HepG2 (cell line): Measurements from ENCODE around the gene VPS11. TPM values are rescaled to one million over a fixed set of nuclear protein-coding genes. Genes with fewer than 3 reads are reported as not detected.
A peak's percentile ranks its signal among the peaks of the same experiment; 100 is the strongest.

Experiments used
- AGO1 ChIP-seq: fragments of 200-400 bp; formaldehyde crosslinking; IDR thresholded peaks from 2 replicates; pipeline ENCODE4 v1.6.1; 2017; ENCODE audit warnings: mild to moderate bottlenecking, low read depth, low read length, moderate library complexity; ENCODE audit not compliant: poor library complexity, severe bottlenecking
- BHLHE40 ChIP-seq: IDR thresholded peaks from 2 replicates; pipeline ENCODE4 v1.6.1; 2011; ENCODE audit warnings: low read length, improper control_type of control experiment
- HIVEP1 ChIP-seq: sonication (generic); formaldehyde crosslinking; IDR thresholded peaks from 2 replicates; pipeline ENCODE4 v1.4.0; 2020; ENCODE audit warnings: mild to moderate bottlenecking, missing genetic modification reagents
- IKZF4 ChIP-seq: sonication (generic); formaldehyde crosslinking; IDR thresholded peaks from 2 replicates; pipeline ENCODE4 v1.5.1; 2020; ENCODE audit warnings: borderline replicate concordance, mild to moderate bottlenecking, low read depth, missing genetic modification reagents; ENCODE audit errors: not compliant biosample characterization
- SMARCC2 ChIP-seq: fragments of 450-650 bp; IDR thresholded peaks from 2 replicates; pipeline ENCODE4 v1.6.1; 2017; ENCODE audit warnings: antibody characterized with exemption, mild to moderate bottlenecking
- ZFP82 ChIP-seq: sonication (generic); formaldehyde crosslinking; IDR thresholded peaks from 2 replicates; pipeline ENCODE4 v1.5.1; 2020; ENCODE audit warnings: mild to moderate bottlenecking, missing genetic modification reagents, borderline replicate concordance
- polyA plus RNA-seq, 8 experiments: library from polyadenylated mRNA; depleted of rRNA in 3 of 8; stranded (reverse) in 7 of 8; unstranded in 1 of 8; fragments of >200 nt; fragmentation: Illumina TruSeq in 4 of 8; extraction: Trizol in 4 of 8; gene quantifications; 2 replicates each; pipeline versions ENCODE4 v1.2.1 to v1.2.3, GENCODE V29; 2011 to 2016; ENCODE audit warnings: low read depth in 4 of 8, missing spikeins in 1 of 8, mixed read lengths in 1 of 8; ENCODE audit not compliant: insufficient read depth in 1 of 8
- total RNA-seq, 5 experiments: library from RNA; depleted of rRNA; stranded (reverse); fragments of >200 nt; fragmentation: Illumina TruSeq; extraction: Trizol; gene quantifications; 2 replicates each; pipeline ENCODE4 v1.2.3, GENCODE V29; 2016; ENCODE audit warnings: low read depth in 1 of 5
- TF ChIP-seq, protein P1 (sequence below): sonication (generic); formaldehyde crosslinking; IDR thresholded peaks from 2 replicates; pipeline ENCODE4 v1.8.0; 2022; ENCODE audit warnings: missing genetic modification reagents, low read depth, mild to moderate bottlenecking, borderline replicate concordance
- TF ChIP-seq, protein P2 (sequence below): sonication (generic); formaldehyde crosslinking; IDR thresholded peaks from 2 replicates; pipeline ENCODE4 v1.4.0; 2020; ENCODE audit warnings: missing genetic modification reagents
- TF ChIP-seq, protein P3 (sequence below): sonication (generic); formaldehyde crosslinking; IDR thresholded peaks from 2 replicates; pipeline ENCODE4 v1.9.0; 2021; ENCODE audit warnings: missing genetic modification reagents, mild to moderate bottlenecking, borderline replicate concordance
- TF ChIP-seq, protein P4 (sequence below): sonication (generic); formaldehyde crosslinking; IDR thresholded peaks from 2 replicates; pipeline ENCODE4 v1.8.1; 2023; ENCODE audit warnings: mild to moderate bottlenecking, missing genetic modification reagents
- TF ChIP-seq, protein P5 (sequence below): sonication (generic); formaldehyde crosslinking; IDR thresholded peaks from 2 replicates; pipeline ENCODE4 v1.4.0; 2020; ENCODE audit warnings: mild to moderate bottlenecking, missing genetic modification reagents, borderline replicate concordance
- TF ChIP-seq, protein P6 (sequence below): sonication (generic); formaldehyde crosslinking; IDR thresholded peaks from 2 replicates; pipeline ENCODE4 v1.5.0; 2020; ENCODE audit warnings: missing genetic modification reagents

The VPS11 gene
- total and polyA plus RNA-seq, 2 of the 13 experiments (the other 11 are each of a cell fraction or from before 2014, with no cell fraction given): 13.7 to 21.6 TPM

DNA sequence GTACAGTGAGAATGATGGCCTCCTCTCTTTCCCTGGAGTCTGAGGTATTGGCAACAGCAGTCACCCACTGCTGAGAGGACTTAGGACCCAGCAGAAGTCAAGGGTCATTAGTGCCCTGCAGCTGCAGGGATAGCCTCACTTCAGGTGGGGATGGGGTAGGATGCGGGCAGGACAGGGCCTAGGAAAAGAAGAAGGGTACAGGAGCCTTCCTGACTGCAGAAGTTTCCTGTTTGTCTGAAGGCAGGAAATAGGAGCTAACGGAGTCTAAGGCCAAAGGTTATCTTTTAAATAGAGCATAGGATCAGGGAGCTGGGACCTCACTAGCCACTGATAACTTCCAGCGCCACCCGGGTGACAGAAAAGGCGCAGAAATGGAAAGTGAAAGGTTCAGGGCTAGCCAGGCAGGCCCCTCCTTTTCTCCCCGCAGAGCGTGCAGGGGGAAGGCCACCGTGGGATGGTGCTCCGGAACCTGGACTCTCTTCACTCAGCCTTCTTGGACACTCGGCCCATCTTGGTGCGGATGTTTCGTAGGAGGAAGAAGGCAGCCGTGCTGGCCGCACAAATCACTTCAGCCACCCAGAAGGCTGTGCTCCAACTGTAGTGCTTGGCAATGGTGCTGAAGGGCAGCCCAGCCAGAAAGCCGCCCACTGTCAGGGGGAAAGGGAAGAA is 43.1 kb upstream of the VPS11 start (continued):
- TF ChIP-seq, protein P1, sequence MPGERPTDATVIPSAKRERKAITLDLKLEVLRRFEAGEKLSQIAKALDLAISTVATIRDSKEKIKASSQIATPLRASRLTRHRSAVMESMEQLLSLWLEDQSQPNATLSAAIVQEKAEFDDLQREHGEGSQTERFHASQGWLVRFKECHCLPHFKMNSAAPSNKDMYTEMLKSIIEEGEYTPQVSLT (CRISPR knock-in tag): no peak
- TF ChIP-seq, protein P2, sequence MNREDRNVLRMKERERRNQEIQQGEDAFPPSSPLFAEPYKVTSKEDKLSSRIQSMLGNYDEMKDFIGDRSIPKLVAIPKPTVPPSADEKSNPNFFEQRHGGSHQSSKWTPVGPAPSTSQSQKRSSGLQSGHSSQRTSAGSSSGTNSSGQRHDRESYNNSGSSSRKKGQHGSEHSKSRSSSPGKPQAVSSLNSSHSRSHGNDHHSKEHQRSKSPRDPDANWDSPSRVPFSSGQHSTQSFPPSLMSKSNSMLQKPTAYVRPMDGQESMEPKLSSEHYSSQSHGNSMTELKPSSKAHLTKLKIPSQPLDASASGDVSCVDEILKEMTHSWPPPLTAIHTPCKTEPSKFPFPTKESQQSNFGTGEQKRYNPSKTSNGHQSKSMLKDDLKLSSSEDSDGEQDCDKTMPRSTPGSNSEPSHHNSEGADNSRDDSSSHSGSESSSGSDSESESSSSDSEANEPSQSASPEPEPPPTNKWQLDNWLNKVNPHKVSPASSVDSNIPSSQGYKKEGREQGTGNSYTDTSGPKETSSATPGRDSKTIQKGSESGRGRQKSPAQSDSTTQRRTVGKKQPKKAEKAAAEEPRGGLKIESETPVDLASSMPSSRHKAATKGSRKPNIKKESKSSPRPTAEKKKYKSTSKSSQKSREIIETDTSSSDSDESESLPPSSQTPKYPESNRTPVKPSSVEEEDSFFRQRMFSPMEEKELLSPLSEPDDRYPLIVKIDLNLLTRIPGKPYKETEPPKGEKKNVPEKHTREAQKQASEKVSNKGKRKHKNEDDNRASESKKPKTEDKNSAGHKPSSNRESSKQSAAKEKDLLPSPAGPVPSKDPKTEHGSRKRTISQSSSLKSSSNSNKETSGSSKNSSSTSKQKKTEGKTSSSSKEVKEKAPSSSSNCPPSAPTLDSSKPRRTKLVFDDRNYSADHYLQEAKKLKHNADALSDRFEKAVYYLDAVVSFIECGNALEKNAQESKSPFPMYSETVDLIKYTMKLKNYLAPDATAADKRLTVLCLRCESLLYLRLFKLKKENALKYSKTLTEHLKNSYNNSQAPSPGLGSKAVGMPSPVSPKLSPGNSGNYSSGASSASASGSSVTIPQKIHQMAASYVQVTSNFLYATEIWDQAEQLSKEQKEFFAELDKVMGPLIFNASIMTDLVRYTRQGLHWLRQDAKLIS: no peak
- TF ChIP-seq, protein P3, sequence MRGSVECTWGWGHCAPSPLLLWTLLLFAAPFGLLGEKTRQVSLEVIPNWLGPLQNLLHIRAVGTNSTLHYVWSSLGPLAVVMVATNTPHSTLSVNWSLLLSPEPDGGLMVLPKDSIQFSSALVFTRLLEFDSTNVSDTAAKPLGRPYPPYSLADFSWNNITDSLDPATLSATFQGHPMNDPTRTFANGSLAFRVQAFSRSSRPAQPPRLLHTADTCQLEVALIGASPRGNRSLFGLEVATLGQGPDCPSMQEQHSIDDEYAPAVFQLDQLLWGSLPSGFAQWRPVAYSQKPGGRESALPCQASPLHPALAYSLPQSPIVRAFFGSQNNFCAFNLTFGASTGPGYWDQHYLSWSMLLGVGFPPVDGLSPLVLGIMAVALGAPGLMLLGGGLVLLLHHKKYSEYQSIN: no peak
- TF ChIP-seq, protein P4, sequence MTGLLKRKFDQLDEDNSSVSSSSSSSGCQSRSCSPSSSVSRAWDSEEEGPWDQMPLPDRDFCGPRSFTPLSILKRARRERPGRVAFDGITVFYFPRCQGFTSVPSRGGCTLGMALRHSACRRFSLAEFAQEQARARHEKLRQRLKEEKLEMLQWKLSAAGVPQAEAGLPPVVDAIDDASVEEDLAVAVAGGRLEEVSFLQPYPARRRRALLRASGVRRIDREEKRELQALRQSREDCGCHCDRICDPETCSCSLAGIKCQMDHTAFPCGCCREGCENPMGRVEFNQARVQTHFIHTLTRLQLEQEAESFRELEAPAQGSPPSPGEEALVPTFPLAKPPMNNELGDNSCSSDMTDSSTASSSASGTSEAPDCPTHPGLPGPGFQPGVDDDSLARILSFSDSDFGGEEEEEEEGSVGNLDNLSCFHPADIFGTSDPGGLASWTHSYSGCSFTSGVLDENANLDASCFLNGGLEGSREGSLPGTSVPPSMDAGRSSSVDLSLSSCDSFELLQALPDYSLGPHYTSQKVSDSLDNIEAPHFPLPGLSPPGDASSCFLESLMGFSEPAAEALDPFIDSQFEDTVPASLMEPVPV (CRISPR knock-in tag): no peak
- TF ChIP-seq IKZF4 (CRISPR knock-in tag) (no peak), HIVEP1 (CRISPR knock-in tag) (no peak), ZFP82 (CRISPR knock-in tag) (no peak), BHLHE40 (no peak), AGO1 (peak; percentile 34), SMARCC2 (no peak)
- TF ChIP-seq, protein P5, sequence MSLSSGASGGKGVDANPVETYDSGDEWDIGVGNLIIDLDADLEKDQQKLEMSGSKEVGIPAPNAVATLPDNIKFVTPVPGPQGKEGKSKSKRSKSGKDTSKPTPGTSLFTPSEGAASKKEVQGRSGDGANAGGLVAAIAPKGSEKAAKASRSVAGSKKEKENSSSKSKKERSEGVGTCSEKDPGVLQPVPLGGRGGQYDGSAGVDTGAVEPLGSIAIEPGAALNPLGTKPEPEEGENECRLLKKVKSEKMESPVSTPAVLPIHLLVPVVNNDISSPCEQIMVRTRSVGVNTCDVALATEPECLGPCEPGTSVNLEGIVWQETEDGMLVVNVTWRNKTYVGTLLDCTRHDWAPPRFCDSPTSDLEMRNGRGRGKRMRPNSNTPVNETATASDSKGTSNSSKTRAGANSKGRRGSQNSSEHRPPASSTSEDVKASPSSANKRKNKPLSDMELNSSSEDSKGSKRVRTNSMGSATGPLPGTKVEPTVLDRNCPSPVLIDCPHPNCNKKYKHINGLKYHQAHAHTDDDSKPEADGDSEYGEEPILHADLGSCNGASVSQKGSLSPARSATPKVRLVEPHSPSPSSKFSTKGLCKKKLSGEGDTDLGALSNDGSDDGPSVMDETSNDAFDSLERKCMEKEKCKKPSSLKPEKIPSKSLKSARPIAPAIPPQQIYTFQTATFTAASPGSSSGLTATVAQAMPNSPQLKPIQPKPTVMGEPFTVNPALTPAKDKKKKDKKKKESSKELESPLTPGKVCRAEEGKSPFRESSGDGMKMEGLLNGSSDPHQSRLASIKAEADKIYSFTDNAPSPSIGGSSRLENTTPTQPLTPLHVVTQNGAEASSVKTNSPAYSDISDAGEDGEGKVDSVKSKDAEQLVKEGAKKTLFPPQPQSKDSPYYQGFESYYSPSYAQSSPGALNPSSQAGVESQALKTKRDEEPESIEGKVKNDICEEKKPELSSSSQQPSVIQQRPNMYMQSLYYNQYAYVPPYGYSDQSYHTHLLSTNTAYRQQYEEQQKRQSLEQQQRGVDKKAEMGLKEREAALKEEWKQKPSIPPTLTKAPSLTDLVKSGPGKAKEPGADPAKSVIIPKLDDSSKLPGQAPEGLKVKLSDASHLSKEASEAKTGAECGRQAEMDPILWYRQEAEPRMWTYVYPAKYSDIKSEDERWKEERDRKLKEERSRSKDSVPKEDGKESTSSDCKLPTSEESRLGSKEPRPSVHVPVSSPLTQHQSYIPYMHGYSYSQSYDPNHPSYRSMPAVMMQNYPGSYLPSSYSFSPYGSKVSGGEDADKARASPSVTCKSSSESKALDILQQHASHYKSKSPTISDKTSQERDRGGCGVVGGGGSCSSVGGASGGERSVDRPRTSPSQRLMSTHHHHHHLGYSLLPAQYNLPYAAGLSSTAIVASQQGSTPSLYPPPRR (CRISPR knock-in tag): peak; percentile 57; the same call in 1 of the 2 replicates
- TF ChIP-seq, protein P6, sequence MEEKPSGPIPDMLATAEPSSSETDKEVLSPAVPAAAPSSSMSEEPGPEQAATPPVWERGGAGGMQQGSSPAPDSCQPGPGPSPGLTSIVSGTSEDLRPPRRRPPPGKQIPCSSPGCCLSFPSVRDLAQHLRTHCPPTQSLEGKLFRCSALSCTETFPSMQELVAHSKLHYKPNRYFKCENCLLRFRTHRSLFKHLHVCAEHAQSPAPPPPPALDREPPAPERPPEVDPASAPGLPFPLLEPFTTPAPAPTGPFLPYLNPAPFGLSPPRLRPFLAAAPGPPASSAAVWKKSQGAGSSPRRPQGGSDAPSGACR (CRISPR knock-in tag): no peak
